ENCODE data around the gene PFKFB2. TPM values are rescaled to one million over a fixed set of nuclear protein-coding genes. Genes with fewer than 3 reads are reported as not detected.

Gene PFKFB2
- 1 to 10 TPM; 2.9 to 6.1 (median 5.1) TPM for total RNA-seq
- long read RNA-seq: 0 reads

GRCh38 chr1:207052911-207053769 lies at the start of gene PFKFB2:
PFKFB2 (plus strand) TSS chr1:207053275; CDS start chr1:207054718, 1,443 bp downstream.
- Histone ChIP-seq H3K9me3 (no peaks in the 10 kb centered on the region), H3K27ac (peak within 1 kb of the TSS; percentile 63 to 81 (median 74)), H3K36me3 (peaks cover 0 to 11% (median 0%) of the 10 kb centered on the region in 4 donors), H3K4me3 (peak within 1 kb of the TSS; percentile 63 to 73 (median 71)), H3K27me3 (no peaks in the 10 kb centered on the region), H3K4me1 (peaks cover 0 to 16% (median 1%) of the 10 kb centered on the region in 4 donors)
- DNase-seq (peak; percentile 99 to 100 (median 99)), ATAC-seq (peak; percentile 90 to 96 (median 92))
- 4% methylated on average over 27 of the region's 56 CpGs for WGBS (ENCODE audit: insufficient coverage, low coverage, low lambda C conversion rate, missing lambda C conversion rate)
- intact Hi-C loops (cut with DNase I): no loop called here
- TF ChIP-seq CTCF (IDR thresholded peaks at IDR 0.05) (peak; percentile 13 to 41 (median 16)), POLR2A (IDR thresholded peaks at IDR 0.05) (peak; percentile 88)

GRCh38 chr1:207004931-207005830 lies 47.9 kb upstream of the PFKFB2 start:
- 26% methylated on average over 9 of the region's 9 CpGs for WGBS (ENCODE audit: insufficient coverage, low coverage, low lambda C conversion rate, missing lambda C conversion rate)
- intact Hi-C loops (cut with DNase I): no loop called here
- peak; percentile 75 to 91 (median 84) for ATAC-seq
- H3K27me3 ChIP-seq: no peaks in the 10 kb centered on the region
- TF ChIP-seq CTCF (IDR thresholded peaks at IDR 0.05) (peak; percentile 49 to 65 (median 54)), POLR2A (IDR thresholded peaks at IDR 0.05) (no peak)
- peak overlapping the region in 2 of 3 donors; percentile 5 to 70 for H3K27ac ChIP-seq
- H3K9me3 ChIP-seq: no peaks in the 10 kb centered on the region
- H3K36me3 ChIP-seq: no peaks in the 10 kb centered on the region
- DNase-seq: peak in 2 of 3 donors; percentile 44 to 63
- no peak overlapping the region for H3K4me3 ChIP-seq
- peaks cover 0 to 18% (median 6%) of the 10 kb centered on the region in 4 donors for H3K4me1 ChIP-seq

GRCh38 chr1:207006083-207006482 lies 47.0 kb upstream of the PFKFB2 start:
- peaks cover 0 to 18% (median 6%) of the 10 kb centered on the region in 4 donors for H3K4me1 ChIP-seq
- no peaks in the 10 kb centered on the region for H3K9me3 ChIP-seq
- no peaks in the 10 kb centered on the region for H3K27me3 ChIP-seq
- peak overlapping the region in 2 of 3 donors; percentile 5 to 70 for H3K27ac ChIP-seq
- DNase-seq (no peak), ATAC-seq (no peak)
- WGBS (ENCODE audit: insufficient coverage, low coverage, low lambda C conversion rate, missing lambda C conversion rate): 89% methylated on average over 3 of the region's 3 CpGs
- TF ChIP-seq CTCF (IDR thresholded peaks at IDR 0.05) (no peak), POLR2A (IDR thresholded peaks at IDR 0.05) (no peak)
- H3K4me3 ChIP-seq: no peak overlapping the region
- no peaks in the 10 kb centered on the region for H3K36me3 ChIP-seq
- intact Hi-C loops (cut with DNase I): no loop called here

DNA sequence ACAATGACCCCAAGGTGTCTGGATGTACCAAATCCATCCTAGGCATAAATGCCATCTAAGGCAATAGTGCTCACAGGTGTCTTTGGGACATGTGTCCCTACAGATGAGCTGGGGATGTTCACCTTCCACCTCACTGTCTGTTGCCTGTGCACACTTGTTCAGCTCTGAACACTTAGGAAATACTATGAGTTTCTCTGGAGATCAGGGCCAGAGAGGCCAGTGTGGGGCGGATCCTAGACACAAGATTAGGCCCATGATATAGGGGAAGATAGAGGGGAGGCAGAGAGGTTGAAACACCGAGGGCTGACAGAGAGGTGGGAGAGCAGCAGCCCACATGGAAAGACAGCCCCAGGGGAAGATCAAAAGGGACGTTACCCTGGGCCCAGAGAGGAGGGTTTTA lies 46.2 kb upstream of the PFKFB2 start:
- H3K4me1 ChIP-seq: peaks cover 0 to 18% (median 6%) of the 10 kb centered on the region in 4 donors
- H3K36me3 ChIP-seq: no peaks in the 10 kb centered on the region
- H3K9me3 ChIP-seq: no peaks in the 10 kb centered on the region
- TF ChIP-seq POLR2A (IDR thresholded peaks at IDR 0.05): no peak
- TF ChIP-seq CTCF (IDR thresholded peaks at IDR 0.05): no peak
- intact Hi-C loops (cut with DNase I): no loop called here
- H3K27ac ChIP-seq: no peak overlapping the region
- H3K4me3 ChIP-seq: no peak overlapping the region
- H3K27me3 ChIP-seq: no peaks in the 10 kb centered on the region
- 59% methylated on average over 2 of the region's 3 CpGs for WGBS (ENCODE audit: insufficient coverage, low coverage, low lambda C conversion rate, missing lambda C conversion rate)
- ATAC-seq (no peak), DNase-seq (no peak)
